ENCODE data around the gene SUN2. TPM values are rescaled to one million over a fixed set of nuclear protein-coding genes. Genes with fewer than 3 reads are reported as not detected.
A peak's percentile ranks its signal among the peaks of the same experiment; 100 is the strongest.

Gene SUN2
- total and polyA plus RNA-seq, 2 of the 13 experiments (the other 11 are each of a cell fraction or from before 2014, with no cell fraction given): 45.6 to 56.6 TPM

DNA sequence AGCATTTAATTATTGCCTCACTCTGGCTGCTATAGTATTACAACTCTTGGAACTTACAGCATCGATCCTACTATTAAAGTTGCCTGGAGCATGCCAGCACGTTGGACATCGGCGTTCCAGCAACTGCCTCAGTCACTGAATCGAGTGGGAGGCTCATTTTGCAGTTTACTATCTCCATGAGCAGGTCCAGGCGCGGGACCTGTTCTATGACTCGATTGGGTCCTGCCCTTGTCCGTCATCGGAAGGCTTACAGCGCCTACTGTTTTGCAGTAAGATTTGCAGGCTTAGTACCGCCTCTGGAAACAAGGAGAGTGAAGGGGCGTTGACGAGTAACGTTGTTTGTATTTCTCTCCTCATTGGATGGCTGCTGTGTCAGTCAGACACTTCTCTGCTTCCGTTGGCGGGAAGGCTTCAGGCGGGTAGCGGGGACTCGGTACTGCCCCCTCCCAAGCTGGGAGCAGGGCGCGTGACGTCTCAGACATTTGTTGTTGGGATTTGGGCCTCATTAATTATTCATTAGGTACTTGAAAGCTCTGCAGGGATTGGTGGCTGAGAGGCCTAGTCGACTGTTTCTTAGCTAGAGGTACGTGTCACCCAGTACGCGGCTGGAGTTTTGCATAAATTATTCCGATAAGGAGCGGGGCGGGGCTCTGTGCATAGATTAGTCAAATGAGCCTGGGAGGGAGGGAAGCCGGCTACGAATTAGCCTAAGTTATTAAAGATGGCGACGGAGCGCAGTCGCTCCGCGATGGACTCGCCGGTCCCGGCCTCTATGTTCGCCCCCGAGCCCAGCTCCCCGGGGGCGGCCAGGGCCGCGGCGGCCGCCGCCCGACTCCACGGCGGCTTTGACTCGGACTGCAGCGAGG lies 50.3 kb downstream of the SUN2 start, which contains the start of gene GTPBP1 (continued):
- TF ChIP-seq FOXC1 (CRISPR knock-in tag; IDR thresholded peaks at IDR 0.05; ENCODE audit: borderline replicate concordance): no peak
- no peak for TF ChIP-seq MBNL3 (CRISPR knock-in tag; conservative IDR thresholded peaks at IDR 0.05)
- TF ChIP-seq MZF1 (CRISPR knock-in tag; IDR thresholded peaks at IDR 0.05; ENCODE audit: borderline replicate concordance): no peak
- peak; percentile 71; the same call in 1 of the 3 replicates for TF ChIP-seq MXI1 (IDR thresholded peaks at IDR 0.05; ENCODE audit: borderline replicate concordance, low read depth, low read length)
- no peak for TF ChIP-seq TMF1 (CRISPR knock-in tag; IDR thresholded peaks at IDR 0.05; ENCODE audit: low read depth)
- TF ChIP-seq GATA4 (IDR thresholded peaks at IDR 0.05; ENCODE audit: borderline replicate concordance, low read depth): no peak; the same call in 1 of the 2 replicates
- TF ChIP-seq ZNF20 (CRISPR knock-in tag; IDR thresholded peaks at IDR 0.05): no peak
- no peak for TF ChIP-seq SOX13 (IDR thresholded peaks at IDR 0.05)
- TF ChIP-seq SOX13 (CRISPR knock-in tag; conservative IDR thresholded peaks at IDR 0.05 in 1 of 2, IDR thresholded peaks at IDR 0.05 in 1 of 2): no peak
- TF ChIP-seq ZNF619 (CRISPR knock-in tag; IDR thresholded peaks at IDR 0.05): no peak
- no peak for TF ChIP-seq MAF1 (CRISPR knock-in tag; IDR thresholded peaks at IDR 0.05; ENCODE audit: borderline replicate concordance)
- no peak for TF ChIP-seq ZZZ3 (CRISPR knock-in tag; IDR thresholded peaks at IDR 0.05; ENCODE audit: borderline replicate concordance)
- TF ChIP-seq ZFP62 (CRISPR knock-in tag; IDR thresholded peaks at IDR 0.05): no peak
- no peak for TF ChIP-seq FOSL1 (CRISPR knock-in tag; IDR thresholded peaks at IDR 0.05; ENCODE audit: borderline replicate concordance)
- TF ChIP-seq SMAD1 (CRISPR knock-in tag; IDR thresholded peaks at IDR 0.05; ENCODE audit: borderline replicate concordance, low read depth): no peak
- TF ChIP-seq MAZ (IDR thresholded peaks at IDR 0.05; ENCODE audit: borderline replicate concordance, low read depth, low read length): peak; percentile 79; the same call in 1 of the 2 replicates
- TF ChIP-seq MAZ (CRISPR knock-in tag; IDR thresholded peaks at IDR 0.05; ENCODE audit: low read depth): peak; percentile 6; the same call in 1 of the 2 replicates
- no peak; the same call in 1 of the 2 replicates for TF ChIP-seq ZNF335 (CRISPR knock-in tag; IDR thresholded peaks at IDR 0.05)
- no peak for TF ChIP-seq ZBTB20 (CRISPR knock-in tag; IDR thresholded peaks at IDR 0.05; ENCODE audit: borderline replicate concordance, low read depth)
- TF ChIP-seq PHF8 (CRISPR knock-in tag; IDR thresholded peaks at IDR 0.05): peak; percentile 70
- TF ChIP-seq, protein P1, sequence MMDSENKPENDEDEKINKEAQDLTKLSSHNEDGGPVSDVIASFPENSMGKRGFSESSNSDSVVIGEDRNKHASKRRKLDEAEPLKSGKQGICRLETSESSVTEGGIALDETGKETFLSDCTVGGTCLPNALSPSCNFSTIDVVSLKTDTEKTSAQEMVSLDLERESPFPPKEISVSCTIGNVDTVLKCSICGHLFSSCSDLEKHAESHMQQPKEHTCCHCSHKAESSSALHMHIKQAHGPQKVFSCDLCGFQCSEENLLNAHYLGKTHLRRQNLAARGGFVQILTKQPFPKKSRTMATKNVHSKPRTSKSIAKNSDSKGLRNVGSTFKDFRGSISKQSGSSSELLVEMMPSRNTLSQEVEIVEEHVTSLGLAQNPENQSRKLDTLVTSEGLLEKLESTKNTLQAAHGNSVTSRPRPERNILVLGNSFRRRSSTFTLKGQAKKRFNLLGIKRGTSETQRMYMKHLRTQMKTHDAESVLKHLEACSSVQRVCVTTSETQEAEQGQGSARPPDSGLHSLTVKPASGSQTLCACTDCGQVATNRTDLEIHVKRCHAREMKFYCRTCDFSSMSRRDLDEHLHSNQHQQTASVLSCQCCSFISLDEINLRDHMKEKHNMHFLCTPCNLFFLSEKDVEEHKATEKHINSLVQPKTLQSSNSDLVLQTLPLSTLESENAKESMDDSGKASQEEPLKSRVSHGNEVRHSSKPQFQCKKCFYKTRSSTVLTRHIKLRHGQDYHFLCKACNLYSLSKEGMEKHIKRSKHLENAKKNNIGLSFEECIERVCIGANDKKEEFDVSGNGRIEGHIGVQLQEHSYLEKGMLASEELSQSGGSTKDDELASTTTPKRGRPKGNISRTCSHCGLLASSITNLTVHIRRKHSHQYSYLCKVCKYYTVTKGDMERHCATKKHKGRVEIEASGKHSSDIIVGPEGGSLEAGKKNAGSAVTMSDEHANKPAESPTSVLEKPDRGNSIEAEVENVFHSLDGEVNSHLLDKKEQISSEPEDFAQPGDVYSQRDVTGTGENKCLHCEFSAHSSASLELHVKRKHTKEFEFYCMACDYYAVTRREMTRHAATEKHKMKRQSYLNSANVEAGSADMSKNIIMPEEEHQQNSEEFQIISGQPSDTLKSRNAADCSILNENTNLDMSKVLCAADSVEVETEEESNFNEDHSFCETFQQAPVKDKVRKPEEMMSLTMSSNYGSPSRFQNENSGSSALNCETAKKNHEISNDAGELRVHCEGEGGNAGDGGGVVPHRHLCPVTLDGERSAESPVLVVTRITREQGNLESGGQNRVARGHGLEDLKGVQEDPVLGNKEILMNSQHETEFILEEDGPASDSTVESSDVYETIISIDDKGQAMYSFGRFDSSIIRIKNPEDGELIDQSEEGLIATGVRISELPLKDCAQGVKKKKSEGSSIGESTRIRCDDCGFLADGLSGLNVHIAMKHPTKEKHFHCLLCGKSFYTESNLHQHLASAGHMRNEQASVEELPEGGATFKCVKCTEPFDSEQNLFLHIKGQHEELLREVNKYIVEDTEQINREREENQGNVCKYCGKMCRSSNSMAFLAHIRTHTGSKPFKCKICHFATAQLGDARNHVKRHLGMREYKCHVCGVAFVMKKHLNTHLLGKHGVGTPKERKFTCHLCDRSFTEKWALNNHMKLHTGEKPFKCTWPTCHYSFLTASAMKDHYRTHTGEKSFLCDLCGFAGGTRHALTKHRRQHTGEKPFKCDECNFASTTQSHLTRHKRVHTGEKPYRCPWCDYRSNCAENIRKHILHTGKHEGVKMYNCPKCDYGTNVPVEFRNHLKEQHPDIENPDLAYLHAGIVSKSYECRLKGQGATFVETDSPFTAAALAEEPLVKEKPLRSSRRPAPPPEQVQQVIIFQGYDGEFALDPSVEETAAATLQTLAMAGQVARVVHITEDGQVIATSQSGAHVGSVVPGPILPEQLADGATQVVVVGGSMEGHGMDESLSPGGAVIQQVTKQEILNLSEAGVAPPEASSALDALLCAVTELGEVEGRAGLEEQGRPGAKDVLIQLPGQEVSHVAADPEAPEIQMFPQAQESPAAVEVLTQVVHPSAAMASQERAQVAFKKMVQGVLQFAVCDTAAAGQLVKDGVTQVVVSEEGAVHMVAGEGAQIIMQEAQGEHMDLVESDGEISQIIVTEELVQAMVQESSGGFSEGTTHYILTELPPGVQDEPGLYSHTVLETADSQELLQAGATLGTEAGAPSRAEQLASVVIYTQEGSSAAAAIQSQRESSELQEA (CRISPR knock-in tag; IDR thresholded peaks at IDR 0.05; ENCODE audit: not compliant biosample characterization): no peak
- TF ChIP-seq HOXA9 (CRISPR knock-in tag; IDR thresholded peaks at IDR 0.05; ENCODE audit: borderline replicate concordance): no peak
- no peak for TF ChIP-seq JDP2 (CRISPR knock-in tag; IDR thresholded peaks at IDR 0.05; ENCODE audit: borderline replicate concordance)

Data from HepG2 (cell line).